HT-29 (cell line): ENCODE data around the gene KIRREL2. TPM values are rescaled to one million over a fixed set of nuclear protein-coding genes. Genes with fewer than 3 reads are reported as not detected.
A peak's percentile ranks its signal among the peaks of the same experiment; 100 is the strongest.
"Not testable (repeated sequence)": the region's sequence is repeated elsewhere in the genome, so short reads cannot be mapped to it uniquely, and the experiment has no call there.

Source experiments
- DNase-seq: peaks from one replicate; pipeline ENCODE4 v3.0.0-alpha.2; 2015; ENCODE audit warnings: low spot score
- total RNA-seq: library from RNA; depleted of rRNA; stranded (reverse); fragments of >200 nt; shearing (Covaris generic); gene quantifications from 2 replicates; pipeline ENCODE4 v1.2.3, GENCODE V29; 2014

KIRREL2 gene
- total RNA-seq, 1 experiment from 2014 or later, result not detected

- peak; percentile 74 for DNase-seq
These were observed 12.8 kb downstream of the KIRREL2 start for GRCh38 chr19:35869327-35870123.

GRCh38 chr19:35870124-35870736 is 13.5 kb downstream of the KIRREL2 start:
- DNase-seq, result peak; percentile 34

GRCh38 chr19:35870798-35871197 is 14.1 kb downstream of the KIRREL2 start:
- no peak for DNase-seq

- no peak for DNase-seq
These were observed 14.9 kb downstream of the KIRREL2 start for GRCh38 chr19:35871611-35872010.

- DNase-seq, result peak; percentile 19
These were observed 15.5 kb downstream of the KIRREL2 start for GRCh38 chr19:35872180-35872579.

GRCh38 chr19:35874392-35874930 is 17.8 kb downstream of the KIRREL2 start:
- no peak for DNase-seq

GRCh38 chr19:35879068-35879467 is 22.4 kb downstream of the KIRREL2 start:
- DNase-seq, result no peak

GRCh38 chr19:35879770-35880317 is 23.1 kb downstream of the KIRREL2 start:
- peak; percentile 94 for DNase-seq

- DNase-seq, result peak; percentile 90
These were observed 25.6 kb downstream of the KIRREL2 start for GRCh38 chr19:35882114-35882832.

- no peak for DNase-seq
These were observed 27.2 kb downstream of the KIRREL2 start for GRCh38 chr19:35883882-35884281.

- no peak for DNase-seq
These were observed 28.6 kb downstream of the KIRREL2 start for GRCh38 chr19:35885225-35885738.

GRCh38 chr19:35885904-35886303 is 29.2 kb downstream of the KIRREL2 start:
- no peak for DNase-seq

GRCh38 chr19:35887197-35887596 is 30.5 kb downstream of the KIRREL2 start:
- DNase-seq, result no peak

GRCh38 chr19:35888398-35888797 is 31.7 kb downstream of the KIRREL2 start:
- no peak for DNase-seq

- no peak for DNase-seq
These were observed 32.8 kb downstream of the KIRREL2 start for GRCh38 chr19:35889370-35890112.

GRCh38 chr19:35890113-35890650 is 33.5 kb downstream of the KIRREL2 start:
- DNase-seq, result no peak

- not testable (repeated sequence) for DNase-seq
These were observed 35.1 kb downstream of the KIRREL2 start for GRCh38 chr19:35891819-35892218.

GRCh38 chr19:35894342-35894741 is 37.6 kb downstream of the KIRREL2 start:
- no peak for DNase-seq

- no peak for DNase-seq
These were observed 39.4 kb downstream of the KIRREL2 start for GRCh38 chr19:35895911-35896642.

- DNase-seq, result no peak
These were observed 39.9 kb downstream of the KIRREL2 start for GRCh38 chr19:35896643-35897040.
